Right hindlimb (tissue), 1 donor: ENCODE measurements around the gene SRMS.

ENCODE experiments used
- DNase-seq: peaks from one replicate; pipeline ENCODE4 v3.0.0-alpha.2; 2018

The SRMS gene

GRCh38 chr20:63498960-63499337 lies 48.6 kb downstream of the SRMS start, which contains the start of gene EEF1A2:
Gene EEF1A2 (minus strand): TSS chr20:63499083. CDS start chr20:63497763, 1,320 bp downstream.
- no peak for DNase-seq

DNA sequence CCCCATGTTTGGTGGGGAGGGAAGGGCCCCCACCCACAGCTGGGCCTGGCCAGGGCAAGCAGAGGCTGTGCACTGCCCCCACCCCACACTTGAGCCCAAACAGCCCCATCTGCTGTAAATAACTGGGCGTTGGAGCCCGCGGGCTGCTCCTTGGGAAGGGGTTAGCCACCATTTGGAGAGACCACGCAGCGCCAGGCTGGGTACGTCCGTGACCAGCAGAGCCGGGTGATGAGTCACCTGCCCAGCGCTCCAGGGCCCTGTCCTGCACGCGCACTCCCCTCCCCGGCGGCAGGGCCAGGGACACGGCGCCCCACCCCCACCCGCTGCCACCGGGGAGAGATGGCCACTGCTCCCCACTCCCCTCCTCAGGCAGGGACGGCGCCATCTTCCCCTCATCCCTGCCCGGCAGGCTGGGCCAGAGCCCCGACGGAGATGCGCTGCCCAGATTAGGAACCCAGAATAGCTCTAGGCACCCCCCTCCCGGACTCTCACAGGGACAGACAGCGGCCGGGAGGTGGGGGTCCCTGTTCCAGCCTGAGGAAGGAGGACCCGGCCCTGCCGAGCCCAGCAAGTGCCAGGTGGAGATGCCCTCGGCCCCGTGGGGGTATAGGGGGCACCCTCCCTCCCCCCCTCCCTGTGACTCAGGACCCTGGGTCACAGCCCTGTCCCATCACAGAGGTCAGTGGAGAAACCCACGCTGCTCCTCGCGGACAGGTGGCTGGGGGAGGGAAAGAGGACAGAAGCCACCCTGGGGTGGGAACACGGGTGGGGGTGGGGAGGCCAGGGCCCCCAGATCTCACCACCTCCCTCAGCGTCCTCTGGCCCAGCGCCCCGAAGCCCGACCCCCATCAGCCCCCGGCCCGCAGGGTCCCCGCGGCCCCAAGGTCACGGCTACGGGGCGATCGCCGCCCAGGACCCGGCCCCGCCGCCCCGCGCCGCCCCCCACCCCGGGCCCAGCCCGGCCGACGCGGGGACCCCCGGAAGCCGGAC lies 49.3 kb downstream of the SRMS start:
- DNase-seq, result no peak

GRCh38 chr20:63497138-63497945 lies 50.2 kb downstream of the SRMS start:
- no peak for DNase-seq

GRCh38 chr20:63496596-63497120 lies 50.9 kb downstream of the SRMS start:
- DNase-seq, result no peak

GRCh38 chr20:63495741-63496595 lies 51.6 kb downstream of the SRMS start:
- DNase-seq, result no peak

DNA sequence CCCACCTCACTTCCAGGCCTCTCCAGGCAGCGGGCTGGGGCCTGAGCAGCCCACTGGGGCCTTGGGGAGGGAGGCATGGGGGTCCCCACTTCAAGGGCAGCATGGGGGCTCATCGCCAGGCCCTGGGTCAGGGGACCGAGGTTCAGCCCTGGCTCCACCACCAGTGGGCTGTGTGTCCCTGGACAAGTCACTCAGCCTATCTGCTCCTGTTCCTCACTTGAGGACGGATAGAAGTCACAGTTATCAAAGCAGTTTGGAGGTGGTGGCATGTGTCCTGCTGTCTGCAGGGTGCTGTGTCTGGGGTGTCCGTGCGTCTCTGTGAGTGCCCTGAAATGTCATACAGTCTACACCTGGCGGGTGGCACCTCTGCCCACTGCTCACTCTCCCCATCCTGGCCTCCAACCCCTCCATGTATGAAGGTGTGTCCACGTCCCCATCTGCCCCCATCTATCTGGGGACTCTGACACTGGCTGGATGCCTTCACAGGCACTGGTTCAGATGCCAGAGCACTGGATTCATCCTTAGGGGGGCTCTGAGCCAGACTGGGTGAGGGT lies 52.3 kb downstream of the SRMS start:
- no peak for DNase-seq

GRCh38 chr20:63494420-63495166 lies 53.0 kb downstream of the SRMS start:
- DNase-seq, result no peak

GRCh38 chr20:63494084-63494419 lies 53.5 kb downstream of the SRMS start:
- no peak for DNase-seq

GRCh38 chr20:63493563-63494020 lies 54.0 kb downstream of the SRMS start:
- no peak for DNase-seq

GRCh38 chr20:63492982-63493381 lies 54.6 kb downstream of the SRMS start:
- DNase-seq, result no peak

DNA sequence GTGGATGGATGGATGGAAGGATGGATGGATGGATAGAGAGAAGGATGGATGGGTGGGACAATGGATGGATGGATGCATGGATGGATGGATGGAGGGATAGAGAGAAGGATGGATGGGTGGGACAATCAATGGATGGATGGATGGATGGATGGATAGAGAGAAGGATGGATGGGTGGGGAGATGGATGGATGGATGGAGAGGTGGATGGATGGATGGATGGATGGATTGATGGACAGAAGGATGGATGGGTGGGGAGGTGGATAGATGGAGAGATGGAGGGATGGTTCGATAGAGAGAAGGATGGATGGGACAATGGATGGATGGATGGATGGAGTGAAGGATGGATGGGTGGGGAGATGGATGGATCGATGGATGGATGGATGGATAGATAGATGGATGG lies 55.0 kb downstream of the SRMS start:
- DNase-seq, result no peak

DNA sequence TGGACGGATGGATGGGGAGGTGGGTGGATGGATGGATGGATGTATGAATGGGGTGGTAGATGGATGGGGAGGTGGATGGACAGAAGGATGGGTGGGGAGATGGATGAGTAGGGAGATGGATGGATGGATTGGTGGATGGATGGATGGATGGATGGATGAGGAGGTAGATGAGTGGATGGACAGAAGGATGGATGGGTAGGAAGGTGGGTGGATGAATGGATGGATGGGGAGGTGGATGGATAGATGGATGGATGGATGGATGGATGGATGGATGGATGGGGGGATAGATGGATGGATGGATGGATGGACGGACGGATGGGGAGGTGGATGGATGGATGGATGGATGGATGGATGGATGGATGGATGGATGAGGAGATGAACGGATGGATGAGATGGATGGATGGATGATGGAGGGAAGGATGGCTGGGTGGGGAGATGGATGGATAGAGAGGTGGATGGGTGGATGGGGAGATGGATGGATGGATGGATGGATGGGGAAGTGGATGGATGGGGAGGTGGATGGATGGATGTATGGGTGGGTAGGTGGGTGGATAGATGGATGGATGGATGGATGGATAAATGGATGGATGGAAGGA lies 55.8 kb downstream of the SRMS start:
- no peak for DNase-seq

GRCh38 chr20:63491078-63491477 lies 56.5 kb downstream of the SRMS start:
- DNase-seq, result no peak
